Measurements from ENCODE around the gene NUP93.

GRCh38 chr16:56749672-56750491, 20.0 kb downstream of the NUP93 start:
- TF ChIP-seq POLR2A (IDR thresholded peaks at IDR 0.05) (no peak), CTCF (IDR thresholded peaks at IDR 0.05) (no peak)
